ENCODE measurements around the gene PRRC2B.
A peak's percentile ranks its signal among the peaks of the same experiment; 100 is the strongest.
"Not testable (repeated sequence)": the region's sequence is repeated elsewhere in the genome, so short reads cannot be mapped to it uniquely, and the experiment has no call there.

The PRRC2B gene

DNA sequence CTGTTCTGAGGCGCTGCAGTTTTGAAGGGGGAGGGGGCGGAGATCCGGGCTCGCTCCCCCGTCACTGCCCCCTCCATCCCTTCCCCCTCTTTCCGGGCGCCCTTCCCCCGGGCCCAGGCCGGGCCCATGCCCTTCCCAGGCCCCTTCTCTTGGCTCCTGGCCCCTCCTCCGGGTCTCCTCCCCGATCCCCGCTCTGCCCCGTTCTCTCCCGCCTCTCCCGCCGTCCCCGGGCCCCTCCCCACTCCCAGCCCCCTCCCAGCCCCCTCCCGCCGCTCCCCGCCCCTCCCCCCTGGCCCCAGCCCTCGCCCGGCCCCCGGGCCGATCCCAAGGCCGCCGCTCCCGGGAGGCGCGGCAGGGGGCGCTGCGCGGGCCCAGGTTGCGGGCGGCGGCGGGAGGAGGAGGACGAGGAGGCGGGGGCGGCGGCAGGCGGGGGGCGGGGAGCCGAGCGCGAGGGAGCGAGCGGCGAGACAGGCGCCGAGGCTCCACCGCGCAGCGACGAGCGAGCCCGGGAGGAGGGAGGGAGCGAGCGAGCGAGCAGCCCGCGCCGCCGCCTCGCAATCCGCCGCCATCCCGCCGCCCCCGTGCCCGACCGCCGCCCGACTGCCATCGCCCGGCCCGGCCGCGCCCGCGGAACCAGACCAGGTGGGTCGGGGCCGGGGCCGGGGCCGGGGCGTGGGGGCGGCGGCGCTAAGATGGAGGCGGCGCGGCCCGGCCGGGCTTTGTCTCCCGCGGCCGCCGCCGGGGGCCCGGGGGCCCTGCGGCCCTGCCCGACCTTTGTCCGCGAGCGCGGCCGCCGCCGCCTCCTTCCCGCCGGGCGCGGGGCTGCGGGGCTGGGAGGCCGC lies at the start of gene PRRC2B:
PRRC2B (plus strand) TSS at position 465 of the 842 bp plus-strand sequence. CDS start 36,059 bp downstream, outside the sequence.
- DNase-seq, result peak in 48 of 51 donors; percentile 38 to 91 (median 75)

DNA sequence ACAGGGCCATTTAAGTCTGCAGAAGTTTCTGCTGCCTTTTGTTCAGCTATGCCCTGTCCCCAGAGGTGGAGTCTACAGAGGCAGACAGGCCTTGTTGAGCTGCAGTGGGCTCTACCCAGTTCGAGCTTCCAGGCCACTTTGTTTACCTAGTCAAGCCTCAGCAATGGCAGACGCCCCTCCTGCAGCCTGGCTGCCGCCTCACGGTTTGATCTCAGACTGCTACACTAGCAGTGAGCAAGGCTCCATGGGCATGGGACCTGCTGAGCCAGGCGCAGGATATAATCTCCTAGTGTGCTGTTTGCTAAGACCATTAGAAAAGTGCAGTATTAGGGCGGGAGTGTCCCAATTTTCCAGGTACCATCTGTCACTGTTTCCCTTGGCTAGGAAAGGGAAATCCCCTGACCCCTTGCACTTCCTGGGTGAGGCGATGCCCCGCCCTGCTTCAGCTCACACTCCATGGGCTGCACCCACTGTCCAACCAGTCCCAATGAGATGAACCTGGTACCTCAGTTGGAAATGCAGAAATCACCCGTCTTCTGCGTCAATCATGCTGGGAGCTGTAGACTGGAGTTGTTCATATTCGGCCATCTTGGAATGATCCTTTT lies 48.9 kb upstream of the PRRC2B start:
- not testable (repeated sequence) for DNase-seq

DNA sequence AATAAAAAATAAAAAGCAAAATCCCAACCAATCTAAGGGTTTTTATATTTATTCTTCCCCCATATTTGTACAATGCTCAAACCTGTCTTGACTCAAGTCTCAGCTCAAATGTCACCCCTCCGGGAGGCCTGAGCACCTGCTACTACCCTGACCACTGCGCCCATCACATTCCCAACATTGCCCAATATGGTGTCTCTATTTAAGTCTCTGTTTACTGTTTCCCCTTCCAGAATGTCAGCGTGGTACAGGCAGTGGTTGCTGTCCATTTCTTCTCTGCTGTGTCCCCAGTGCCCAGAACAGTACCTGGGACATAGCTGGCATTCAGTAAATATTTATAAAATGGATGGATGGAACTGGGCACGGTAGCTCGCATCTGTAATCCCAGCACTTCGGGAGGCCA lies 47.3 kb upstream of the PRRC2B start:
- no peak for DNase-seq

DNA sequence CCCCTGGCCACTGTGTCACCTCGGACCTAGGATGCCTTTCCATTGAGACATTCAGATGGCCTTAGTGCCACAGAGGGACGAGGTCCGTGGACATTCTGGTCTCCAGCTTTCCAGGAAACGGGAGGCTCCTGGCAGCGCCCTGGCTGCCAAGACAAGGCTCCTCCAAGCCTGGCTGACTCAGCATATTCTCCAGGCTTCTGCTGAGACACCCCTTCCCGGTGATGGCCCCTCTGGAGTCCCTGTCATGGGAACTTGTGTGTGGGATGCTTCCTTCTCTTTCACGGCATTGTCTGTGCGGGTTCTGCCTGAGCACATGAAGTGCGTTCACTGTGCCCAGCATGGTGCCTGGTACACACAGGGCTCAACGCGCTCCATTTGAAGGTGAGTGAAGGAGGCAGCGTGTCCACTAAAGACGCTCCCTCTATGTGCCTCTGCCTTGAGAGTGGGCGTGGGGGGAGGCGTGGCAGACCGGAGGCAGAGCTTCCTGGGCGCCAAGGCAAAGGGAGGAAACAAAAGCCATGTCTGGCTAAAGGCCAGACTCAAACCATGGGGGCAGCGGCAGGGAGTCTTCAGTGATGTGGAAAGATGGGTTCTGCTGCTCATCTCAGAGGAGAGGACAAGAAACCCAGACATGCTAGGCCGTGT lies 46.4 kb upstream of the PRRC2B start:
- no peak for DNase-seq

DNA sequence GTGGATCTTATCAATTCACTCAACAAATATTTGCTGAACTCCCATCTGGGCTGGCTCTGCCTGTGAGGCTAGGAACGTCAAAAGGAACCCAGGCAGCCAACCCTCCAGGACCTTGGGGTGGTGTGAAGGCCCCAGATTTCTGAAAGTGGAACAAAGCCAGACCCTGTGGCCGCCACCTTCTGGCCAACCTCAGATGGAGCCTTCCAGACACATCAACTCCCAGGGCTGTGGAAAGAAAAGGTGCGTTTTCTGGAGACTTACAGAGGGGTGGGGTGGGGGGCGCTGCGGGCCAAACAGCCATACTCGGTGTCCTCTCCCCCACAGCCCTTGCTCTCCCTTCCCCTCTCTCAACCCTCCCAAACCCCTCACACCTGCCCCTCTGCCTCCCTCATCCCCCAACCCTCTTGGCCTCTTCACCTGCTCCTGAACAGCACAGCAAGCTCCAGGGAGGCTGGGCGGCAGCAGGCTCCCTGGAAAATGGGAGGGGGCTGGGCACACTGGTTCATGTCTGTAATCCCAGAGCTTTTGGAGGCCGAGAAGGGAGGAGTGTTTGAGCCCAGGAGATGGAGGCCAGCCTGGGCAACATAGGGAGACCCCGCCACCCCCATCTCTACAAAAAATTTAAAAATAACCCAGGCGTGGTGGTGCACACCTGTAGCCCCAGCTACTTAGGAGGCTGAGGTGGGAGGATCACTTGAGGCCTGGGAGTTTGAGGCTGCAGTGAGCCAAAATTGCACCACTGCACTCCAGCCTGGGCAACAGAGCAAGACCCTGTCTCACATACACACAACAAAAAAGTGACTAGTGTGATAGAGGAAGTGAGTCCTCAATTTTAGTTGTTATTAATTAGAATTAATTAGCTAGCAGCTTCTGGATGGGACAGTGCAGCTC lies 45.0 kb upstream of the PRRC2B start:
- DNase-seq, result no peak

DNA sequence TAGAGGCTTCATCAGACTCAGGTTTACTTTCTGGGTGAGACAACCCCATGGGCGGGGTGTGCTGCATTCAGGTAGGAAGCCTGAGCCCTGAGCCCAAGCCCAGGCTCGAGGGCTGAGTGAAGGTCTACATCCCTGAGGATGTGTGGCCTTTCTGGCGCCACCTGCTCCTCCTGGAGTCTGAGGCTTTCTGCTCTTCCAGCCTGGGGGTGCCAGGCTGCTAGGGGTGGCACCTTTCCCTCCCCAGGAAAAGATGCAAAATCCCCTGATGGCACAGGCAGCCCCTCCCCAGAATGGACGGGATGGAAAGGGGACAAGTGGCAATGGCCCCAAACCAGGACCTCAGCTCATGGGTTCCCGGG lies 44.4 kb upstream of the PRRC2B start:
- DNase-seq, result no peak

DNA sequence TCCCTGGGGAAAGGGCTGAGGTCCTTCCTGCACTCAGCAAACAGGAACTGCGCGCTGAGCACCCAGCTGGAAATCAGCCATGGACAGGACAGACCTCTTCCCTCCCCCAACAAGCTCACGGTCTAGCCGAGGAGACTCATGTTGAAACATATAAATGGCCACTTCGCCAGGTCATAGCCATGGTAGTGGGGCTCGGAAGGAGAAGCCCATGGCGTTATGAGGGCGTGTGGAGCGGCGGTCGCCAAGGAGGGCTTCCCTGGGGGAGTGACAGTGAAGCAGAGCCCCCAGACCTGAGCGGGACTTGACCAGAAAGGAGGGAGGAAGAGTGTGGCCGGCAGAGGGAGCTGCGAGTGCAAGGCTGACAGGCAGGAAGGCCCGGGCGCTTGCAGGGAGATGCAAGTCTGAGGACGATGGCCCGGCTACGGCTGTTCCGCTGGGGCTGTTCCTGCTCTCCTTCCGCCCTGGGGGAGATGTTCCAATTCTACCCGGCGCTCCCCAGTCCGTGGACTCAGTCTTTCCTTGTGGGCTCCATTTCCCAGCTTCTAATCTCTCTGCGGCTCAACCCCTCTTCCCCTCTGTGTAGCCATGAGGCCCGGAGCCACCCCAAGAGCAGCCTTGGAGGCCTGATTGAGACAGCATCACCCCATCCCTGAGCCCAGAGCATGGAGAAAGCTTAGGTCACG lies 43.9 kb upstream of the PRRC2B start:
- peak; percentile 27 to 88 (median 72) for DNase-seq

DNA sequence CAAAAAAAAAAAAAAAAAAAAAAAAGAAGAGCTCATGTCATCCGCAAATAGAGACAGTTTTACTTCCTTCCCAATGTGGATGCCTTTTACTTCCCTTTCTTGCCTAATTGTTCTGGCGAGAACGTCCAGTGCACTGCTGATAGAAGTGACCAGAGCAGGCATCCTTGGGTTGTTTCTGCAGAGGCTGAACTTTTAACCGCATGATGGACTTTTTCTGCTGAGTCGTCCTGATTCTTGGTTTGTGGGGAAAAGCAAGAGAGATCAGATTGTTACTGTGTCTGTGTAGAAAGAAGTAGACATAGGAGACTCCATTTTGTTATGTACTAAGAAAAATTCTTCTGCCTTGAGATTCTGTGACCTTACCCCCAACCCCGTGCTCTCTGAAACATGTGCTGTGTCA lies 37.4 kb upstream of the PRRC2B start:
- peak in 4 of 51 donors; percentile 5 to 40 (median 12) for DNase-seq

DNA sequence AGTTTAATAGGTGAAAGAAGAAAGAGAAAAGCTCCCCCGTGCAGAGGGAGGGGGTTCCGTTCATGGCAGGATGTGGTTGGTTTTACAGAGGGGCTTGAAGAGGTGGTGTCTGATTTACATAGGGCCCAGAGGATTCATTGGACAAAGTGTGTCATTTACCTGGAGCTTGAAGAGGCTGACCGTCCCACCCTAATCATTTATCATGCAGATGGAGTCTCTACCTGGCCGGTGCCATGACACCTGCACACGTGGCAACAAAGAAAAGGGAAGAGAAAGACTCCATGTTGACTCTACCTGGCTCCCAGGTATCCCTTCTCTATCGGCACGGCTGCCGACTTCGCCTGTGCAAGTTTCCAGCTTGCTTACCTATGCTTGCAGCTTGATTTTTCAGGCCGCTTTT lies 35.3 kb upstream of the PRRC2B start:
- no peak for DNase-seq

DNA sequence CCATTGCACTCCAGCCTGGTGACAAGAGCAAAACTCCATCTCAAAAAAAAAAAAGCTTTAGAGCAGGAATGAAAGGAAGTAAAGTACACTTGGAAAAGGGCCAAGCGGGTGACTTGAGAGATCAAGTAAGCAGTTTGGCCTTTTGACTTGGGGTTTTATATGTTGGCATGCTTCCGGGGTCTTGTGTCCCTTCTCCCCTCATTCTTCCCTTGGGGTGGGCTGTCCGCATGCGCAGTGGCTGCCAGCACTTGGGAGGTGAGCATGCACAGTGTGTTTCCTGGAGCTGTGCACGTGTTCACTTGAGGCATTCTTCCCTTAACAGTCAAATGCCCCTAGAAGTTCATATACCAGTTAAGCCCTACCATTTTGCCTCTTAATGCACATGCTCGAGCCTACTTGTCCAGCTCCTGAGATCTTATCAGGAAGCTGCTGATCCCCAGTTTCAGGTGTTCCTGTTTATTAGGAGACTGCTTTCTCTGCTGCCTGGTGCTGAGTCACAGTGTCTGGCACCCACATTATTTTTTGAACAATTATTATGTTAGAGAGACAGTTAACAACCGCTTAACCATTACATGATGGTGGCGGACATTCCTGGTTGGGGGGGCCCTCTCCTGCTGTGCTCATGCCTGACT lies 32.6 kb upstream of the PRRC2B start:
- peak in 3 of 51 donors; percentile 3 to 33 (median 8) for DNase-seq

DNA sequence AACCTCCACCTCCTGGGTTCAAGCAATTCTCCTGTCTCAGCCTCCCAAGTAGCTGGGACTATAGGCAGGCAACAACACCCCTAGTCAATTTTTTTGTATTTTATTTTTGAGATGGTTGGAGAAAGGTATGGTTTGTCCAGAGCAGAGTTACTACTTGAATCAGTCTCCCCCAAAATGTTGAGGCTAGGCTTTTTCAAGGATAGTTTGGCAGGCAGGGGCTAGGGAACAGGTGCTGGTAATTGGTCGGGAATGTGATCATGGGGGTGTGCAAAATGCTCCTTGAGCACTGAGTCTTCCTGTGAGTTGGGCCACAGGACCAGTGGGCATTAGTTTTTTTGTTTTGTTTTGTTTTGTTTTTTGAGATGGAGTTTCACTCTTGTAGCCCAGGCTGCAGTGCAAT lies 28.3 kb upstream of the PRRC2B start:
- no peak for DNase-seq

DNA sequence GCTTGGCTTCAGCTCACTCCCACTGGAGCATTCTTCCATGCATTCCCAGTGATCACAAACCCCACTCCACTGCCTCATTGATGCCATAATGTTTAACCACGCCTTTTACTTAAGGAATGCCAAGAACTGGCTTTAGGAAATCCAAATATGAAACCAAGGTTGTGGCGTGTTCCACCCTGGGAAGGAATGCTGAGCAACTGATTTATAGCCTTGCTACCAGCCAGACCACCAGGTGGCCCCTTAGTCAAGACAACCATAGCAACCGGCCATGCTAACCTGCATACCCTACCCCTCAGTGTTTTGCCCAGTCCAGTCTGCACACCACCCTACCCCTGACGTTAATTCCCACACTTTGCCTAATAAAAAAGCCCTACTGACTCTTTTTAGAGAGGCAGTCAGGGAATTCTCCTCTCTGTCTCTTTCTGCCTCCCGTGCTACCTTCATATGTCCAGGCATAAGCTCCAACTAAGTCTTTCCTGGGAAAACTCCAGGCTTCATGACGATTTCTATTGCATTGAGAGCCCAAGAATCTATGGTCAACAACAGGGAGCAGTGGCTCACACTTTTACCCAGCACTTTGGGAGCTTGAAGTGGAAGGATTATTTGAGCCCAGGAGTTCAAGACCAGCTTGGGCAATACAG lies 27.0 kb upstream of the PRRC2B start:
- peak in 4 of 51 donors; percentile 4 to 14 (median 10) for DNase-seq

DNA sequence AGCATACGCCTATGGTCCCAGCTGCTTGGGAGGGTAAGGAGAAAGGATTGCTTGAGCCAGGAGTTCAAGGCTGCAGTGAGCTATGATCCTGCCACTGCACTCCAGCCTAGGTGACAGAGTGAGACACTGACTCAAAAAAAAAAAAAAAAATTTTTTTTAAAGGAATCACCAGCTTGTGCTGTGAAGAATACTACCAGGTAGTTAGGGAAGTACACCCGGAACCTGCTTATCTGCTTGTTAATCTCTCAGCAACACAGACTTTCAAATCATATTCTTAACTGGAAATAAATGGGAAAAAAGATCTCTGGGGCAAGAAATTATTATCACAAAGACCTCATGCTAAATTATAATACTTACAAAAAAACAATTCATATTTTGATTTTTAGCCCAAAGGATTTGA lies 26.4 kb upstream of the PRRC2B start:
- DNase-seq, result no peak

DNA sequence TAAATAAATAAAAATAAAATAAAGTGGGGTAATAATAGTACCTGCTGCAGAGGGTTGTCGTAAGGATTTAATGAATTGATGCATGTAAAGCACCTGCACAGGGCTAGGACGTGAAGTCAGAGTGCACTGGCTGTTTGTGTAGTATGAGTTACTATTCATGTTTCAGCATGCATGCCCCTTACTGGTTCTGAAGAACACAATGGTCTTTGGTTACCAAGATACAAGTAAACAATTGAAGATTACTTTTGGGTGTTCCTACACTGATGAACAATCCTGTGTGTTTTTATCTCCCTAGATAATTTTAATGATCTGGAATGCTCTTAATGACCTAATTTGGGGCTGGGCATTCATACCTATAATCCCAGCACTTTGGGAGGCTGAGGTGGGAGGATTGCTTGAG lies 23.2 kb upstream of the PRRC2B start:
- no peak for DNase-seq

DNA sequence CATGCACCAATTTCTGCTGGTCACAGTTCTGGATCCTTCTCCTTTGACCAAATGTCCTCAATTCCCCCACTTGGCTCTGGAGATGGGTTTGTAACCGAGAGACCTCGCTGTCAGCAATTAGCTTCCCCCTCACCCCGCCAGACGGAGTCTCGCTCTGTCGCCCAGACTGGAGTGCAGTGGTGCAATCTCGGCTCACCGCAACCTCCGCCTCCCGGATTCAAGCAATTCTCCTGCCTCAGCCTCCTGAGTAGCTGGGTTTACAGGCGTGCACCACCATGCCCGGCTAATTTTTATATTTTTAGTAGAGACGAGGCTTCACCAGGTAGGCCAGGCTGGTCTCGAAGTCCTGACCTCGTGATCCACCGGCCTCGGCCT lies 21.3 kb upstream of the PRRC2B start:
- not testable (repeated sequence) for DNase-seq

DNA sequence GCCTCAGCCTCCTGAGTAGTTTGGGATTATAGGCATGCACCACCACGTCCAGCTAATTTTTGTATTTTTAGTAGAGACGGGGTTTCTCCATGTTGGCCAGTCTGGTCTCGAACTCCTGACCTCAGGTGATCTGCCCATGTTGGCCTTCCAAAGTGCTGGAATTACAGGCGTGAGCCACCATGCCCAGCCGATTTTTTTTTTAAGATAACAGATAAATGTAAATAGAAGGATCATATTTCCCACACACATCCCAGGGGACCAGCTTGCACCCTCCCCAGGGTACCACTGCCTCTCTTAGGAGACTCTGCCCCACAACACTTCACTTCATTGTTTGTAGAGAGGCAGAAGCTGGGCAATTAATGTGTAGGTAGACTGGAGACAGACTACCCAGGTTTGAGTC lies 19.2 kb upstream of the PRRC2B start:
- DNase-seq, result not testable (repeated sequence)

DNA sequence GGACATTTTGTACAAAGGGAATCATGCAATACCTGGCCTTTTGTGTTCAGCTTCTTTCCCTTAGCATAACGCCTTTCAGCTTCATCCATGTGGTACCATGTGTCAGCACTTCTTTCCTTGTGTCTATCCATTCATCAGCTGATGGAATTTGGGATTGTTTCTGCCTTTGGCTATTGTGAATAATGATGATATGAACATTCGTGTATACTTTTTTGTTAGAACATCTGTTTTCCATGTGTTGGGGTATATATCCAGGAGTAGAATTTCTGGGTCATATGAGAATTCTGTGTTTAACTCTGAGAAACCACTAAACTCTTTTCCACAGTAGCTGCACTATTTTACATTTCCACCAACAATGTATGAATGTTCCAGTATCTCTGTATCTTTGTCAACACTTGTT lies 14.8 kb upstream of the PRRC2B start:
- DNase-seq, result no peak

DNA sequence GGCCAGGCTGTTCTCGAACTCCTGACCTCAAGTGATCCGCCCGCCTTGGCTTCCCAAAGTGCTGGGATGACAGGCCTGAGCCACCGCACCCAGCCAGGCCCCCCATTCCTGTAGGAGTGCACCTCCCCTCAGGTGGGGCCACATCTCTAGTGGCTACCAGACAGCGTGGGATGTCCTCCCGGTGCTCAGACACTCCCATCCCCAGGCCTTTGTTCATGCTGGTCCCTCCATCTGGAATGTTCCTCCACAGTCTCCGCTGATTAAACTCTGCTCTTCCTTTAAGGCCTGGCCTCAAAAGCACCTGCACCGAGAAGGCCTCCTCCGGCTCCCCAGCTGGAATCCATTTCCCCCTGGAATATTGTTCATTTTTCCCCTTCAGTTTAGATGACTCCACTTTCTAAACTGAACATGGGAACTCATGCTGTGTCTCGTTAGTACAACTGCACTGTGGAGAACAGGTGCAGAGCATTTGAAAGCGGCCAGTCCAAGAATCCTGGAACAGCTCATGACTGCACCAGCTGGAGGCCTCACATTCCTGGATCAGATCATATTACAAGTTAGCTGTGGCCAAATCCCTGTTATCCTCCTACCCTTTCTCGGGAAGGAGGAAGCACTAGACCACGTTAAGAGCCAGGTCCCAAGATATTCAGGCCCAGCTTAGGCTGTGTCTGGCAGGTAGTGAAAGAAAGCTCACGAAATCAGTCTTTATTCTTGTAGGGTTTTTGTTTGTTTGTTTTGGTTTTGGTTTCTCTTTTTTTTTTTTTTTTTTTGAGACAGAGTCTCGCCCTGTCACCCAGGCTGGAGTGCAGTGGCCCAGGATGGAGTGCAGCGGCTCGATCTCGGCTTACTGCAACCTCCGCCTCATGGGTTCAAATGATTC lies 10.8 kb upstream of the PRRC2B start:
- no peak for DNase-seq

DNA sequence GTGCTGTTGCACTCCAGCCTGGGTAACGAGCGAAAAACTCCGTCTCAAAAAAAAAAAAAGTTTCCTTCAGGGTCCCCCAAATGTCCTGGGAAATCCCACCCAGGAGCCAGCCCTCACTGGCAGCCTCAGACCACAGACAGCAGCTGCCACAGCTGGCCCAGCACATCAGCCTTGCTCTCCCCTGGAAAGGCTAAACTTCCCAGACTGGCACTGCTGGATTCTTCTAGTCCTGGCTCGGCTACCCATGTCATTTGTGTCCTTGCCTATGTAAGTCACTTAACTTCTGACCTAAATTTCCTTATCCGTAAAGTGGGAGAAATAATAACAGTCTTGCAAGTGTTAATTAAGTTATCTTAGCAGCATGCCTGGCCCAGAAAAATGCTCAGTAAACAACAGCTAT lies 8.6 kb upstream of the PRRC2B start:
- DNase-seq, result no peak

Data from hypothalamus (tissue), 51 donors.